GM12892 (cell line): ENCODE measurements around the gene PRR36.

ENCODE experiments used
- POLR2A ChIP-seq: IDR thresholded peaks from 2 replicates; pipeline ENCODE4 v1.6.1; 2011; ENCODE audit warnings: low read depth, low read length, control low read depth
- POLR2AphosphoS5 ChIP-seq: IDR thresholded peaks from 2 replicates; pipeline ENCODE4 v1.6.1; 2011; ENCODE audit warnings: low read depth, low read length, control low read depth
- TAF1 ChIP-seq: IDR thresholded peaks from 2 replicates; pipeline ENCODE4 v1.6.1; 2011; ENCODE audit warnings: low read depth, mild to moderate bottlenecking, control low read depth, low read length, borderline replicate concordance

DNA sequence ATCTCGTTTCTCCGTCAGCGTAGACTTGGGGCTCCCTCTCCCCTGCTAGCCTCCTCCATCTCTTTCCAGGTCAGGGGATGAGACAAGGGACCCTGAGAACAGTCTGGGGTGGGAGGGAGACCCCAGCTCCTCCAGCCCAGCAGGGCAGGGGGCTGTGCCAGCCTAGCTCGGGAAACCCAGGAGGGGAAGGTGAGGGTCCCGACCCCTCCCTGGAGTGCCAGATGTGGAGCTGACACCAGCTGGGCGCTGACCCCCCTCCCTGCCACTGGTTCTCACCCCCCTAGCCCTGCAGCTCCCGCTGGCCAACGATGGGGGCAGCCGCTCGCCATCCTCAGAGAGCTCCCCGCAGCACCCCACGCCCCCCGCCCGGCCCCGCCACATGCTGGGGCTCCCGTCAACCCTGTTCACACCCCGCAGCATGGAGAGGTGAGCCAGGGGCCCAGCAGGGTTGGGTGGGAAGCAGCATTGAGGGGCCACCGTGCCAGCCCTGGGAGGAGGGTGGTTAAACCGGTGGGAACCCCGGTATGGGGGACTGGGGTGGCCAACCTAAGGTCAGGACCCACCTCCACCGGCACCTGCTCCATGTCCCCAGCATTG, 35.4 kb upstream of the PRR36 start:
- TF ChIP-seq TAF1: no peak
- no peak for TF ChIP-seq POLR2AphosphoS5
- TF ChIP-seq POLR2A: no peak
